ENCODE data around the gene PRKAA1. TPM values are rescaled to one million over a fixed set of nuclear protein-coding genes. Genes with fewer than 3 reads are reported as not detected.

The PRKAA1 gene
- total RNA-seq, 1 experiment from 2014 or later: 28.8 TPM

DNA sequence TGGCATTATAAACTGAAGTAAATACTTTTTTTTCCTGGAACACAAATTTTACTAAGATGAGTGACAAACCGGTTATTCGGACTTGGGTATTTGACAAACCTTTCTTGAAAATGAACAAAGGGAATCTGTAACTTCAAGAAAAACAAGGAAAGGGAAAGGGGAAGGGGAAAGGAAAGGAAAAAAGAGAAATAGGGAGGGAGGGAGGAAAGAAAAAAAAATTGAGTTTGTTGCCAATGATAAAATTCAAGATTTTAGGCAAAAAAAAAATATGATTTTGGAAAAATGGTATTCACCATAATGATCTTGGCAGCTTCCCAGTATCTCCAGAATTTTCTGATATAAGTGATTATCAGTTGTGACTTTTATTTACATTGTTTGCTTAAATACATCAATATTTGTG lies 40.8 kb downstream of the PRKAA1 start:
- TF ChIP-seq CTCF (conservative IDR thresholded peaks at IDR 0.05): no peak
- Histone ChIP-seq H3K9me3 (ENCODE audit: control insufficient read depth, low read depth, low read length) (no peaks in the 10 kb centered on the region), H2BK12ac (ENCODE audit: insufficient read length, low read depth, low read length) (no peak overlapping the region), H3K4me1 (ENCODE audit: insufficient read depth, low read length) (no peaks in the 10 kb centered on the region), H3K79me1 (ENCODE audit: insufficient read depth, low read depth, low read length, poor library complexity, severe bottlenecking) (no peaks in the 10 kb centered on the region), H3K4me2 (ENCODE audit: insufficient read depth, insufficient read length, low read length) (no peak overlapping the region), H3K23ac (ENCODE audit: insufficient read length, low read depth, low read length) (no peak overlapping the region), H3K18ac (ENCODE audit: insufficient read length, low read depth, low read length) (no peak overlapping the region), H3K4ac (ENCODE audit: low read depth, low read length) (no peak overlapping the region), H2AK5ac (ENCODE audit: insufficient read length, low read length) (no peak overlapping the region), H3K14ac (ENCODE audit: insufficient read depth, low read length) (no peak overlapping the region), H3K56ac (ENCODE audit: insufficient read length, low read depth, low read length) (no peak overlapping the region), H3K23me2 (ENCODE audit: insufficient read length, low read depth, low read length, poor library complexity, severe bottlenecking) (no peaks in the 10 kb centered on the region), H3K27me3 (ENCODE audit: insufficient read depth, low read length) (no peaks in the 10 kb centered on the region), H4K8ac (replicated peaks; ENCODE audit: insufficient read length, low read depth, low read length) (no peak overlapping the region), H3K27ac (ENCODE audit: insufficient read length, low read depth, low read length) (no peak overlapping the region), H2BK20ac (ENCODE audit: low read depth, low read length, poor library complexity, severe bottlenecking) (no peak overlapping the region), H2BK120ac (ENCODE audit: low read depth, low read length, poor library complexity, severe bottlenecking) (no peak overlapping the region), H3K79me2 (ENCODE audit: insufficient read depth, low read length) (no peaks in the 10 kb centered on the region; the same call in 1 of the 2 replicates), H4K20me1 (ENCODE audit: control insufficient read depth, insufficient read depth, insufficient read length) (no peaks in the 10 kb centered on the region), H3T11ph (ENCODE audit: low read length) (no peak overlapping the region), H3K9ac (ENCODE audit: extremely low read depth, insufficient read length, low read length) (no peak overlapping the region), H4K5ac (ENCODE audit: insufficient read length, low read depth, low read length) (no peak overlapping the region), H2BK15ac (ENCODE audit: low read depth, low read length) (no peak overlapping the region), H2BK5ac (ENCODE audit: insufficient read length, low read length) (no peak overlapping the region), H2AFZ (ENCODE audit: low read length) (no peak overlapping the region), H4K91ac (ENCODE audit: insufficient read length, low read depth, low read length) (no peak overlapping the region)
- Mint-ChIP-seq H3K4me1 (no peaks in the 10 kb centered on the region), H3K4me3 (no peak overlapping the region), H3K27ac (no peak overlapping the region), H3K27me3 (ENCODE audit: low read depth) (no peaks in the 10 kb centered on the region), H3K9me3 (no peaks in the 10 kb centered on the region), H3K36me3 (ENCODE audit: insufficient read depth in 1 of 3, low read depth in 3 of 3) (peaks cover 5 to 17% (median 5%) of the 10 kb centered on the region in 3 experiments; a peak in 4 of 7 replicates)
- no CpG with 5 or more reads among the region's 2 CpGs for WGBS (ENCODE audit: extremely low coverage, insufficient read length, low lambda C conversion rate)
- DNase-seq: no peak
